Mucosa of rectum (tissue), 2 donors: ENCODE data around the gene DSC3.

ENCODE experiments used
- H3K27ac ChIP-seq, 2 donors: one replicate each; pipeline ENCODE4 v1.7.0; 2013; ENCODE audit warnings: inconsistent platforms in 2 of 2, low read depth in 2 of 2, low read length in 2 of 2
- H3K27me3 ChIP-seq, 2 donors: one replicate each; pipeline ENCODE4 v1.7.0; 2013; ENCODE audit warnings: low read length in 2 of 2; ENCODE audit not compliant: control insufficient read depth in 2 of 2, insufficient read depth in 2 of 2
- H3K36me3 ChIP-seq, 2 donors: one replicate each; pipeline ENCODE4 v1.7.0; 2013; ENCODE audit warnings: low read length in 2 of 2; ENCODE audit not compliant: control insufficient read depth in 2 of 2, insufficient read depth in 2 of 2
- H3K4me1 ChIP-seq, 2 donors: one replicate each; pipeline ENCODE4 v1.7.0; 2013; ENCODE audit warnings: low read length in 2 of 2, mild to moderate bottlenecking in 1 of 2; ENCODE audit not compliant: control insufficient read depth in 2 of 2, insufficient read depth in 2 of 2
- H3K4me3 ChIP-seq, 2 donors: one replicate each; pipeline ENCODE4 v1.7.0; 2013; ENCODE audit warnings: low read length in 2 of 2
- H3K9ac ChIP-seq, 2 donors: one replicate each; pipeline ENCODE4 v1.7.0; 2013; ENCODE audit warnings: low read length in 2 of 2, low read depth in 1 of 2, mild to moderate bottlenecking in 1 of 2
- H3K9me3 ChIP-seq, 2 donors: one replicate each; pipeline ENCODE4 v1.7.0; 2013; ENCODE audit warnings: low read length in 2 of 2; ENCODE audit not compliant: control insufficient read depth in 2 of 2
- donor health status: healthy.
- donor health status: Normal muscosa, but diverticular disease.

The DSC3 gene

DNA sequence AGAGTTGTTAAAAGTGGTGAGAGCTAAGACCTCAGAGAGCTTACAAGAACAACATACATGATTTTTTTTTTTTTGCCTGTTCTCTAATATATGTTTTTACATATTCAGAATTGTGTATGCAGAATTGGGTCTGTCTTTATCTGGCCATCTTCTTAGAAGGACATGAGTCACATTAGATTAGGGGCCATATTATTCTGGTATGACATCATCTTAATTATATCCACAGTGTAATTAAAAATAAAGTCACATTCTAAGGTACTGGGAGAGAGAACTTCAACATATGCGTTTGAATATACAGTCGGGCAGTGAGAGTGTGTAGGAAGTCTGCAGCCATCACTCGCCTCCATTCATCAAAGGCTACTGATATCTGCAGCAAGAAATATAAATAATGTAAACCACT is 88.3 kb downstream of the DSC3 start:
- H3K9me3 ChIP-seq, result no peaks in the 10 kb centered on the region
- H3K27ac ChIP-seq, result no peak overlapping the region
- no peaks in the 10 kb centered on the region for H3K4me1 ChIP-seq
- H3K27me3 ChIP-seq, result no peaks in the 10 kb centered on the region
- no peak overlapping the region for H3K9ac ChIP-seq
- H3K4me3 ChIP-seq, result no peak overlapping the region
- no peaks in the 10 kb centered on the region for H3K36me3 ChIP-seq

DNA sequence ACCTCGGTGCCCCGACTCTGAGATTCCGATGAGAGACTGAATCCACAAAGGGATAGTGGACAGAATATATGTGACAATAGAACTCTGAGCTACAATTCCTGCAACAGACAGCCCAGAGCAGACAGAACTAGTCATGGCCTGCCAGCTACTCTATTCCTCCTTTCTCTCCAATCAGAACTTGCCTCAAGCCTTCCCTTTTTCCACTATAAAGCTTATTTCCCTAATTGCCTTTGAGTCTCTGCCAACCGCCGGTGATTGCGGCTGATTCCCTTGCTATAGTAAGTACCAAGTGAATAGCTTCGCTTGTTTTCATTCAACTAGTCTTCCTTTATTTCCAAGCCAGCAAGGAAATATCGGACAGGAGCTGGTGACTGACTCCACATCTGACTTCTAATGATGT is 96.8 kb downstream of the DSC3 start:
- Histone ChIP-seq H3K27me3 (no peaks in the 10 kb centered on the region), H3K9me3 (no peaks in the 10 kb centered on the region), H3K27ac (no peak overlapping the region), H3K4me1 (no peaks in the 10 kb centered on the region), H3K9ac (no peak overlapping the region), H3K36me3 (no peaks in the 10 kb centered on the region), H3K4me3 (no peak overlapping the region)

DNA sequence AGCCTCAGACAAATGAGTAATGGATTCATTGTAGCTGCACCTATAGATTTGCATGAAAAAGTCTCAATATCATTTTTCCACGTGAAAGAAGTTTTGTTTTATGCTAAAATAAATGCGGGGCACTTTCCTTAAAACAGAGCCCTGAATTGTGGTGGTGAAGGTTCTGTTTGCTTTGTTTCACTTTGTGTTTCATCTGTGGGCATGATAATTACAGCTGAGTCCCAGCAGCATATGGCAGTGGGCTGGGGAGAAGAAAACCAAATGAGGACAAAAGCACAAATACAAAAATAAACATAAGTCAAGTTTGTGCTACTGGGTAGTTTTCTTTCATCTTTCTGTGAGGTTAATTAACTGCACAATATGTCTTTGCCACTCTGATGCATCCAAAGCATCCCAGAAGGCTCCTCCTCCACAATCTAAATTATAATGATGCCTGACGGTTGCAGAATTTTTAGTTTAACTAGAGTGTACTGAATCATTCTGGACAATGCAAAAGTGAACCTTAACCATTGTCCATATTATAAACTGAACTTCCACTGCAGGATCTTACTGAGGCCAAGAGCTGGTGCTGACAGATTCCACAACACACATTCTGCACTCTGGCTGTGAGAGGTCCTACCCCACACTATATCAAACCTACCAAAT is 97.6 kb downstream of the DSC3 start:
- no peak overlapping the region for H3K4me3 ChIP-seq
- no peaks in the 10 kb centered on the region for H3K27me3 ChIP-seq
- no peak overlapping the region for H3K27ac ChIP-seq
- H3K9me3 ChIP-seq, result no peaks in the 10 kb centered on the region
- no peaks in the 10 kb centered on the region for H3K36me3 ChIP-seq
- H3K4me1 ChIP-seq, result no peaks in the 10 kb centered on the region
- no peak overlapping the region for H3K9ac ChIP-seq

DNA sequence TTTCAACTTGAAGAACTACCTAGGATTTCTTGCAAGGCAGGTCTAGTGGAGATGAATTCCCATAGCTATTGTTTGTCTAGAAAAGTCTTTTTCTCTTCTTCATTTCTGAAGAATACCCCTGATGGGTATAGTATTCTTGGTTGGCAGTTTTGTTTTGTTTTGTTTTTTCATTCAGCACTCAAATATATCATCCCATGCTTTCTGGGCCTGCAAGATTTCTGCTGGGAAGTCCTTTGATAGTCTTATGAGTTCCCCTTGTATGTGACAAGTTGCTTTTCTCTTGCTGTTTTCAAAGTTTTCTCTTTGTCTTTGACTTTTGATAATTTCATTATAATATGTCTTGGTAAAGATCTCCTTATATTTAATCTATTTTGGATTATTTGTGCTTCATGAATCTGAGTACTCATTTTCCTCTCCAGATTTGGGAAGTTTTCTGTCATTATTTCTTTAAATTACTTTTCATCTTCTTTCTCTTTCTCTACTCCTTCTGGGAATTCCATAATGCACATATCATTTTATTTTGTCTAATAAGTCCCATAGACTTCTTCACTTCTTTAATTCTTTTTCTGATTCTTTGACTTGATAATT is 101.5 kb downstream of the DSC3 start:
- no peak overlapping the region for H3K27ac ChIP-seq

More for the DNA sequence above, 101.5 kb downstream of the DSC3 start:
- Histone ChIP-seq H3K36me3 (no peaks in the 10 kb centered on the region), H3K9ac (no peak overlapping the region), H3K4me3 (no peak overlapping the region), H3K4me1 (no peaks in the 10 kb centered on the region), H3K9me3 (no peaks in the 10 kb centered on the region), H3K27me3 (no peaks in the 10 kb centered on the region)
